AG10803 (cell line): ENCODE measurements around the gene FAR1.
"Not testable (repeated sequence)": the region's sequence is repeated elsewhere in the genome, so short reads cannot be mapped to it uniquely, and the experiment has no call there.

Source experiments
- DNase-seq: peaks from one replicate; pipeline ENCODE4 v3.0.0; 2010; ENCODE audit warnings: low read depth
- H3K4me3 ChIP-seq: 2 replicates; pipeline ENCODE4 v1.5.1; 2011; ENCODE audit warnings: mild to moderate bottlenecking, low read length, control low read depth
- CTCF ChIP-seq: conservative IDR thresholded peaks from 2 replicates; pipeline ENCODE4 v1.5.1; 2011; ENCODE audit warnings: mild to moderate bottlenecking, low read length, control low read depth, inconsistent platforms

Gene FAR1

GRCh38 chr11:13637125-13638069 lies 31.1 kb upstream of the FAR1 start:
- H3K4me3 ChIP-seq: no peak overlapping the region
- DNase-seq: no peak
- TF ChIP-seq CTCF: no peak

DNA sequence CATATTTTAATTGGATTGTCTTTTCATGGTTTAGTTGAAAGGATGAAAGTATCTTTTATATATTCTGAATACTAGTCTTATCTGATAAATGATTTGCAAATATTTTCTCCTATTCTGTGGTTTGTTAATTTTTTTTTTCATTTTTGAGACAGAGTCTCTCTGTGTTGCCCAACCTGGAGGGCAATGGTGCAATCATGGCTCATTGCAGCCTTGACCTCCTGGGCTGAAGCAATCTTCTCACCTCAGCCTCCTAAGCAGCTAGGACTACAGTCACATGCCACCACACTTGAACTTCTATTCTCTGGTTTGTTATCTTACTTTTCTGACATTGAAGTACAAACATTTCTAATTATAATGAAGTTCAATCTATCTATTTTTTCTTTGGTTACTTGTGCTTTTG lies 30.0 kb upstream of the FAR1 start:
- TF ChIP-seq CTCF: no peak
- DNase-seq: no peak
- H3K4me3 ChIP-seq: no peak overlapping the region

- no peak for DNase-seq
- TF ChIP-seq CTCF: no peak
- H3K4me3 ChIP-seq: no peak overlapping the region
Measured at GRCh38 chr11:13644997-13645687, 23.3 kb upstream of the FAR1 start.

DNA sequence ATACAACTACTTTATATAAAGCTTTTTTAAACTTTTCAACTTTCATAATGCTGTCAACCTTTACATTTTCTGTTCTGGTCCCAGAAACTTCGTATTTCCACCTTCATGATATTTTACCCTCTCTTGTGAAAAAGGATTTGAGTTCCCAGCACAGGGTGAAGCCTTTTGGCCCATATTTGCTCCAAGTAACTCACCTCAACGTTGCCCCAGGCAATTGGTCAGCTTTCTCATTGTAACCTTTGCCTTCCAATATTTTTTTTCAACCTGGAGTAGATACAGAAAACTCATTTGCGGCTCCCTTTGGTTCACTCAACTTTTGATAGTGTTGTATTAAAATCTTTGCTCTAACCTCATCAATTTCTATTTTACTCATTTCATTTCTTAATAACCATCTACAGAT lies 21.1 kb upstream of the FAR1 start:
- no peak overlapping the region for H3K4me3 ChIP-seq
- no peak for DNase-seq
- no peak for TF ChIP-seq CTCF

DNA sequence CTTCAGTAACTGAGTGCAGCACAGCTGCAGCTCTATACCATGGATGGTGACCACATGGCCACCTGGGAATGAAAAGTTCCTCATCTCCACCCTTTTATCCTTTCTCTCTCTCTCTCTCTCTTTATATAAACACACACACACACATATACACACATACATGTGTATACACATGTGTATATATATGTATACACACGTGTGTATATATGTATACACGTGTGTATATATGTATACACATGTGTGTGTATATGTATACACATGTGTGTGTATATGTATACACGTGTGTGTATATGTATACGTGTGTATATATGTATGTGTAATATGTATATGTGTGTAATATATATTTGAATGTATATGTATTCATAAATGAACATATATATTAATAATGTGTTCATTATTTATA lies 18.8 kb upstream of the FAR1 start:
- no peak for TF ChIP-seq CTCF
- no peak overlapping the region for H3K4me3 ChIP-seq
- DNase-seq: no peak

GRCh38 chr11:13651515-13651914 lies 17.0 kb upstream of the FAR1 start:
- DNase-seq: not testable (repeated sequence)

GRCh38 chr11:13661074-13661623 lies 7.3 kb upstream of the FAR1 start:
- DNase-seq: no peak
- no peak overlapping the region for H3K4me3 ChIP-seq
- TF ChIP-seq CTCF: no peak

More at GRCh38 chr11:13651515-13651914, 17.0 kb upstream of the FAR1 start:
- H3K4me3 ChIP-seq: not testable (repeated sequence)
